Neuron (in vitro differentiated cells): ENCODE data around the gene ZNF536.
"Not testable (repeated sequence)": the region's sequence is repeated elsewhere in the genome, so short reads cannot be mapped to it uniquely, and the experiment has no call there.

Source experiments
- H2AFZ ChIP-seq: one replicate; pipeline ENCODE4 v1.6.1; 2013; ENCODE audit warnings: low read depth, mild to moderate bottlenecking, inconsistent platforms, low read length, moderate library complexity
- H3K27me3 ChIP-seq: one replicate; pipeline ENCODE4 v1.6.1; 2013; ENCODE audit warnings: low read length; ENCODE audit not compliant: insufficient read depth
- H3K36me3 ChIP-seq: one replicate; pipeline ENCODE4 v1.6.1; 2013; ENCODE audit warnings: low read length; ENCODE audit not compliant: insufficient read depth
- H3K4me1 ChIP-seq: one replicate; pipeline ENCODE4 v1.6.1; 2013; ENCODE audit warnings: low read length; ENCODE audit not compliant: insufficient read depth
- H3K4me3 ChIP-seq: 2 replicates; pipeline ENCODE4 v1.5.1; 2013; ENCODE audit warnings: mild to moderate bottlenecking, low read length, moderate library complexity
- H3K9me3 ChIP-seq: one replicate; pipeline ENCODE4 v1.6.1; 2013; ENCODE audit warnings: low read length

Gene ZNF536

GRCh38 chr19:30445385-30445784 lies 73.2 kb downstream of the ZNF536 start:
- no peaks in the 10 kb centered on the region for H3K9me3 ChIP-seq
- no peak overlapping the region for H2AFZ ChIP-seq
- H3K27me3 ChIP-seq: no peaks in the 10 kb centered on the region
- H3K36me3 ChIP-seq: peaks cover 33% of the 10 kb centered on the region
- peaks cover 43% of the 10 kb centered on the region for H3K4me1 ChIP-seq
- H3K4me3 ChIP-seq: no peak overlapping the region

- not testable (repeated sequence) for H2AFZ ChIP-seq, H3K9me3 ChIP-seq, H3K4me3 ChIP-seq, H3K27me3 ChIP-seq
- Histone ChIP-seq H3K36me3 (peaks cover 33% of the 10 kb centered on the region), H3K4me1 (peaks cover 49% of the 10 kb centered on the region)
These were observed 73.9 kb downstream of the ZNF536 start for GRCh38 chr19:30446120-30446519.

GRCh38 chr19:30446850-30447552 lies 74.8 kb downstream of the ZNF536 start:
- H3K27me3 ChIP-seq: no peaks in the 10 kb centered on the region
- peaks cover 33% of the 10 kb centered on the region for H3K36me3 ChIP-seq
- no peak overlapping the region for H2AFZ ChIP-seq
- peaks cover 57% of the 10 kb centered on the region for H3K4me1 ChIP-seq
- H3K9me3 ChIP-seq: no peaks in the 10 kb centered on the region
- no peak overlapping the region for H3K4me3 ChIP-seq

GRCh38 chr19:30447553-30447870 lies 75.3 kb downstream of the ZNF536 start:
- Histone ChIP-seq H2AFZ (no peak overlapping the region), H3K27me3 (no peaks in the 10 kb centered on the region), H3K36me3 (peaks cover 33% of the 10 kb centered on the region), H3K4me3 (no peak overlapping the region), H3K9me3 (no peaks in the 10 kb centered on the region), H3K4me1 (peaks cover 57% of the 10 kb centered on the region)

GRCh38 chr19:30448386-30449077 lies 76.3 kb downstream of the ZNF536 start:
- Histone ChIP-seq H3K9me3 (no peaks in the 10 kb centered on the region), H3K4me1 (peaks cover 57% of the 10 kb centered on the region), H3K36me3 (peaks cover 28% of the 10 kb centered on the region), H3K27me3 (no peaks in the 10 kb centered on the region), H3K4me3 (no peak overlapping the region), H2AFZ (no peak overlapping the region)

GRCh38 chr19:30449078-30449590 lies 77.0 kb downstream of the ZNF536 start:
- H2AFZ ChIP-seq: no peak overlapping the region
- H3K4me3 ChIP-seq: no peak overlapping the region
- peaks cover 22% of the 10 kb centered on the region for H3K36me3 ChIP-seq
- no peaks in the 10 kb centered on the region for H3K9me3 ChIP-seq
- H3K27me3 ChIP-seq: no peaks in the 10 kb centered on the region
- H3K4me1 ChIP-seq: peaks cover 57% of the 10 kb centered on the region

GRCh38 chr19:30449673-30450072 lies 77.5 kb downstream of the ZNF536 start:
- no peaks in the 10 kb centered on the region for H3K27me3 ChIP-seq
- H3K36me3 ChIP-seq: peaks cover 17% of the 10 kb centered on the region
- no peak overlapping the region for H3K4me3 ChIP-seq
- H3K9me3 ChIP-seq: no peaks in the 10 kb centered on the region
- H3K4me1 ChIP-seq: peaks cover 57% of the 10 kb centered on the region
- no peak overlapping the region for H2AFZ ChIP-seq

GRCh38 chr19:30450100-30450499 lies 77.9 kb downstream of the ZNF536 start:
- no peaks in the 10 kb centered on the region for H3K9me3 ChIP-seq
- H3K4me3 ChIP-seq: no peak overlapping the region
- H2AFZ ChIP-seq: no peak overlapping the region
- peaks cover 57% of the 10 kb centered on the region for H3K4me1 ChIP-seq
- H3K27me3 ChIP-seq: no peaks in the 10 kb centered on the region
- H3K36me3 ChIP-seq: peaks cover 13% of the 10 kb centered on the region

GRCh38 chr19:30450835-30451321 lies 78.7 kb downstream of the ZNF536 start:
- H3K4me3 ChIP-seq: no peak overlapping the region
- no peaks in the 10 kb centered on the region for H3K27me3 ChIP-seq
- H3K36me3 ChIP-seq: peaks cover 6% of the 10 kb centered on the region
- H2AFZ ChIP-seq: no peak overlapping the region
- H3K9me3 ChIP-seq: no peaks in the 10 kb centered on the region
- peaks cover 53% of the 10 kb centered on the region for H3K4me1 ChIP-seq

GRCh38 chr19:30452931-30453330 lies 80.7 kb downstream of the ZNF536 start:
- no peaks in the 10 kb centered on the region for H3K36me3 ChIP-seq
- no peaks in the 10 kb centered on the region for H3K9me3 ChIP-seq
- peaks cover 34% of the 10 kb centered on the region for H3K4me1 ChIP-seq
- no peak overlapping the region for H2AFZ ChIP-seq
- H3K27me3 ChIP-seq: no peaks in the 10 kb centered on the region
- H3K4me3 ChIP-seq: no peak overlapping the region

GRCh38 chr19:30453743-30454142 lies 81.6 kb downstream of the ZNF536 start:
- no peak overlapping the region for H2AFZ ChIP-seq
- H3K4me3 ChIP-seq: no peak overlapping the region
- no peaks in the 10 kb centered on the region for H3K9me3 ChIP-seq
- H3K36me3 ChIP-seq: no peaks in the 10 kb centered on the region
- H3K4me1 ChIP-seq: peaks cover 26% of the 10 kb centered on the region
- no peaks in the 10 kb centered on the region for H3K27me3 ChIP-seq

GRCh38 chr19:30455881-30456280 lies 83.7 kb downstream of the ZNF536 start:
- Histone ChIP-seq H3K4me3 (no peak overlapping the region), H3K9me3 (peaks cover 4% of the 10 kb centered on the region), H3K4me1 (peaks cover 11% of the 10 kb centered on the region), H3K36me3 (peaks cover 8% of the 10 kb centered on the region), H2AFZ (no peak overlapping the region), H3K27me3 (no peaks in the 10 kb centered on the region)

- H2AFZ ChIP-seq: no peak overlapping the region
- no peaks in the 10 kb centered on the region for H3K27me3 ChIP-seq
- H3K4me3 ChIP-seq: no peak overlapping the region
- H3K36me3 ChIP-seq: peaks cover 8% of the 10 kb centered on the region
- peaks cover 4% of the 10 kb centered on the region for H3K9me3 ChIP-seq
- no peaks in the 10 kb centered on the region for H3K4me1 ChIP-seq
These were observed 85.3 kb downstream of the ZNF536 start for GRCh38 chr19:30457484-30457883.
